NCI-H2171 (cell line): ENCODE results near the gene CNTNAP1.
"Not testable (repeated sequence)": the region's sequence is repeated elsewhere in the genome, so short reads cannot be mapped to it uniquely, and the experiment has no call there.

ENCODE experiments used
- DNase-seq: peaks from one replicate; lab custom pipeline; 2025; lab: John Stamatoyannopoulos, UW

Gene CNTNAP1

GRCh38 chr17:42742916-42743315, 60.6 kb downstream of the CNTNAP1 start:
- DNase-seq, result not testable (repeated sequence)

GRCh38 chr17:42743595-42744282, 61.4 kb downstream of the CNTNAP1 start:
- no peak for DNase-seq

- peak; percentile 87 for DNase-seq
Observed at GRCh38 chr17:42744283-42744805, 62.0 kb downstream of the CNTNAP1 start.

- DNase-seq, result peak; percentile 94
Observed at GRCh38 chr17:42744806-42745617, 62.7 kb downstream of the CNTNAP1 start, which contains the start of gene EZH1. TSS of gene EZH1 (minus strand) at chr17:42745040. CDS start at chr17:42728941, 16,099 bp downstream.

- no peak for DNase-seq
Observed at GRCh38 chr17:42748202-42748907, 66.0 kb downstream of the CNTNAP1 start.

- no peak for DNase-seq
Observed at GRCh38 chr17:42748908-42749798, 66.8 kb downstream of the CNTNAP1 start.
